ENCODE measurements around the gene FOXE1.

GRCh38 chr9:97858826-97859225 is 5.8 kb downstream of the FOXE1 start:
- no peak for TF ChIP-seq EZH2phosphoT487 (IDR thresholded peaks at IDR 0.05; ENCODE audit: borderline replicate concordance, low read depth)
- TF ChIP-seq FOSL2 (IDR thresholded peaks at IDR 0.05; ENCODE audit: borderline replicate concordance, low read depth): no peak
- no peak for TF ChIP-seq USF2 (IDR thresholded peaks at IDR 0.05; ENCODE audit: borderline replicate concordance, low read depth, low read length)
- no peak for TF ChIP-seq REST (IDR thresholded peaks at IDR 0.05; ENCODE audit: low read depth, low read length)
- TF ChIP-seq CTCF (IDR thresholded peaks at IDR 0.05): no peak

All from SK-N-SH (cell line).